OCI-LY1 (cell line): Measurements from ENCODE around the gene TBC1D4.

Experiments used
- H2AFZ ChIP-seq: fragments of 200-600 bp; sonication (generic), shearing (Covaris generic); 2 replicates; pipeline ENCODE4 v1.6.0; 2014; ENCODE audit warnings: antibody characterized with exemption, mild to moderate bottlenecking, low read length
- H3F3A ChIP-seq: fragments of 200-600 bp; sonication (generic), shearing (Covaris generic); 2 replicates; pipeline ENCODE4 v1.6.0; 2014; ENCODE audit warnings: mild to moderate bottlenecking, antibody characterized with exemption, low read length, moderate library complexity; ENCODE audit not compliant: insufficient read depth
- H3K27ac ChIP-seq: fragments of 200-600 bp; sonication (generic); 2 replicates; pipeline ENCODE4 v1.5.1; 2014; ENCODE audit warnings: low read length, mixed run types, mild to moderate bottlenecking, low read depth; ENCODE audit not compliant: poor library complexity, severe bottlenecking
- H3K27me3 ChIP-seq: fragments of 200-600 bp; sonication (generic); 2 replicates; pipeline ENCODE4 v1.6.0; 2014; ENCODE audit warnings: antibody characterized with exemption, mild to moderate bottlenecking, low read length, moderate library complexity; ENCODE audit not compliant: insufficient read depth
- H3K36me3 ChIP-seq: fragments of 200-600 bp; sonication (generic); 2 replicates; pipeline ENCODE4 v1.6.1; 2014; ENCODE audit warnings: mild to moderate bottlenecking, antibody characterized with exemption, low read length, moderate library complexity, mixed read lengths; ENCODE audit not compliant: insufficient read depth
- H3K4me1 ChIP-seq: fragments of 200-600 bp; sonication (generic); 2 replicates; pipeline ENCODE4 v1.5.1; 2014; ENCODE audit warnings: mild to moderate bottlenecking, low read length, moderate library complexity; ENCODE audit not compliant: insufficient read depth, severe bottlenecking
- H3K4me2 ChIP-seq: fragments of 200-600 bp; sonication (generic), shearing (Covaris generic); 2 replicates; pipeline ENCODE4 v1.6.1; 2014; ENCODE audit warnings: low read length
- H3K4me3 ChIP-seq: fragments of 200-600 bp; sonication (generic); 2 replicates; pipeline ENCODE4 v1.5.1; 2014; ENCODE audit warnings: low read length, low read depth, mild to moderate bottlenecking, mixed read lengths; ENCODE audit not compliant: poor library complexity, severe bottlenecking
- H3K79me2 ChIP-seq: fragments of 200-600 bp; shearing (Covaris generic); 2 replicates; pipeline ENCODE4 v1.6.1; 2016; ENCODE audit warnings: mixed run types, low read length, mixed read lengths; ENCODE audit not compliant: insufficient read depth
- H3K9ac ChIP-seq: fragments of 200-600 bp; sonication (generic), shearing (Covaris generic); 2 replicates; pipeline ENCODE4 v1.6.1; 2014; ENCODE audit warnings: mild to moderate bottlenecking, low read length, mixed read lengths
- H3K9me2 ChIP-seq: fragments of 200-600 bp; sonication (generic), shearing (Covaris generic); 2 replicates; pipeline ENCODE4 v1.6.1; 2014; ENCODE audit warnings: low read depth, mild to moderate bottlenecking, low read length, mixed read lengths
- H3K9me3 ChIP-seq: fragments of 200-600 bp; shearing (Covaris generic); 2 replicates; pipeline ENCODE4 v1.6.1; 2014; ENCODE audit warnings: low read length, mixed read lengths
- H4K20me1 ChIP-seq: fragments of 200-600 bp; sonication (generic), shearing (Covaris generic); 2 replicates; pipeline ENCODE4 v1.6.0; 2016; ENCODE audit warnings: mild to moderate bottlenecking, low read length; ENCODE audit not compliant: insufficient read depth
- CTCF ChIP-seq: fragments of 200-600 bp; sonication (generic), shearing (Covaris generic); IDR thresholded peaks from 2 replicates; pipeline ENCODE4 v1.5.1; 2017; ENCODE audit warnings: mild to moderate bottlenecking, antibody characterized with exemption, low read length, moderate library complexity, mixed read lengths
- EZH2 ChIP-seq: fragments of 200-600 bp; sonication (generic), shearing (Covaris generic); IDR thresholded peaks from 2 replicates; pipeline ENCODE4 v1.8.0; 2017; ENCODE audit warnings: borderline replicate concordance, mixed run types, mild to moderate bottlenecking, antibody characterized with exemption, low read length, moderate library complexity, mixed read lengths

TBC1D4 gene

GRCh38 chr13:75482070-75482819 is at the start of gene TBC1D4:
TBC1D4 (minus strand) TSS chr13:75482169; CDS start chr13:75481767, 402 bp downstream.
- Histone ChIP-seq H4K20me1 (no peaks in the 10 kb centered on the region), H3K9me3 (no peaks in the 10 kb centered on the region), H3K79me2 (no peaks in the 10 kb centered on the region), H3K27me3 (0 out of 2 replicates have a peak, but pooled peaks cover 3% of the 10 kb centered on the region), H3K4me2 (peak within 1 kb of the TSS; percentile 81), H3K4me1 (peaks cover 10% of the 10 kb centered on the region), H3K27ac (no peak within 1 kb of the TSS), H3F3A (no peaks in the 10 kb centered on the region), H3K9me2 (no peaks in the 10 kb centered on the region), H3K4me3 (peak within 1 kb of the TSS; percentile 69), H2AFZ (peak within 1 kb of the TSS; percentile 53), H3K36me3 (no peaks in the 10 kb centered on the region), H3K9ac (peak within 1 kb of the TSS; percentile 39; the same call in 1 of the 2 replicates)
- TF ChIP-seq EZH2 (no peak), CTCF (peak; percentile 97)

- H3K9ac ChIP-seq: no peak overlapping the region
- no peak overlapping the region for H3K4me2 ChIP-seq
- no peaks in the 10 kb centered on the region for H3F3A ChIP-seq
- no peaks in the 10 kb centered on the region for H3K4me1 ChIP-seq
- no peaks in the 10 kb centered on the region for H3K9me2 ChIP-seq
- no peaks in the 10 kb centered on the region for H3K9me3 ChIP-seq
- H4K20me1 ChIP-seq: no peaks in the 10 kb centered on the region
- H3K36me3 ChIP-seq: peaks cover 37% of the 10 kb centered on the region
- H3K4me3 ChIP-seq: no peak overlapping the region
- no peak overlapping the region for H2AFZ ChIP-seq
- no peak overlapping the region for H3K27ac ChIP-seq
- H3K79me2 ChIP-seq: no peaks in the 10 kb centered on the region
- no peaks in the 10 kb centered on the region for H3K27me3 ChIP-seq
- TF ChIP-seq CTCF: no peak
- no peak for TF ChIP-seq EZH2
Observed at GRCh38 chr13:75530549-75530961, 48.6 kb upstream of the TBC1D4 start.

- peaks cover 13% of the 10 kb centered on the region for H3K36me3 ChIP-seq
- TF ChIP-seq CTCF (no peak), EZH2 (no peak)
Observed at GRCh38 chr13:75521956-75522355, 40.0 kb upstream of the TBC1D4 start.

More at GRCh38 chr13:75521956-75522355, 40.0 kb upstream of the TBC1D4 start:
- H4K20me1 ChIP-seq: no peaks in the 10 kb centered on the region
- 0 out of 2 replicates have a peak, but pooled peaks cover 3% of the 10 kb centered on the region for H3K9me3 ChIP-seq
- no peak overlapping the region for H3K4me2 ChIP-seq
- no peak overlapping the region for H3K9ac ChIP-seq
- no peaks in the 10 kb centered on the region for H3K9me2 ChIP-seq
- H3K4me3 ChIP-seq: no peak overlapping the region
- no peaks in the 10 kb centered on the region for H3K4me1 ChIP-seq
- no peaks in the 10 kb centered on the region for H3K79me2 ChIP-seq
- no peaks in the 10 kb centered on the region for H3F3A ChIP-seq
- no peak overlapping the region for H3K27ac ChIP-seq
- no peaks in the 10 kb centered on the region for H3K27me3 ChIP-seq
- H2AFZ ChIP-seq: no peak overlapping the region
